ENCODE measurements around the gene EMSY.
A peak's percentile ranks its signal among the peaks of the same experiment; 100 is the strongest.

The EMSY gene

DNA sequence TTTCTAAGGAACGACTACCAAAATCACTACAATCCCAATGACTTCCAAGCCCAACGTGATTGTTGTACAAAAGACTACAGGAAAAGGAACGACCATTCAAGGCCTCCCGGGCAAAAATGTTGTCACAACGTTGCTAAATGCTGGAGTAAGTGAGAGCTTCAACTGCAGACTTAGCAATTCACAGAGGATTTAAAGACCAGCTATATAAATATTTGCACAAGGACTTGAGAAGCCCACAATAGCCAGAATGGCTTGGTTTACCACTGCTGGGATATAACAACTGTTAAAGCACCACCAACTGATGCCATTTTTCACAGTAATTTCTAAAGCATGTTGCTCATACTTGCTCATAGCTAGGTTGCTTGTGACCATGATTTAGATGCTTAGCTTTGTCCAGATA, 78.3 kb downstream of the EMSY start:
- no peak for DNase-seq

DNA sequence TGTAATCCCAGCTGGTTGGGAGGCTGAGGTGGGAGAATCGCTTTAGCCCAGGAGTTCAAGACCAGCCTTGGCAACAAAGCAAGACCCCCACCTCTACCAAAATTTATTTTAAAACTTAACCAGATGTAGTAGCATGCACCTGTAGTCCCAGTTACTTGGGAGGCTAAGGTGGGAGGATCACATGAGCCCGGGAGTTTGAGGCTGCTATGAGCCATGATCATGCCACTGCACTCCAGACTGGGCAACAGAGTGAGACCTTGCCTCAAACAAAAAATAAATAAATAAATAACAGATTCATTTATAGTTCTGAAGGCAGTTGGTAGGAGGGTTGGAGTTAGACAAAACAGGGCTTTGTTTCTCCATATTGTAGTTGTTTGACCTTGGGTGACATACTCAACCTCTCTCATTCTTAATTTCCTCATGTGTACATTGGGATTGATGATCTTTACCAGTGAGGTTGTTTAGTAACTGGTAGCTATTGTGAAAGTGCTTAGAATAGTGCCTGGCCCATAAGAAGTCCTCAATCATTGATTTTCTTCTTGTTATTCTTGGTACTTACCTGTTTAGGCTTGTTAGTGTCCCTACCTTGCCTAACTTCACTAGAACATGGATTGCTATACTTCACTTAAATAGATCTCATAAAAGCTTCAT, 79.1 kb downstream of the EMSY start:
- DNase-seq = no peak

DNA sequence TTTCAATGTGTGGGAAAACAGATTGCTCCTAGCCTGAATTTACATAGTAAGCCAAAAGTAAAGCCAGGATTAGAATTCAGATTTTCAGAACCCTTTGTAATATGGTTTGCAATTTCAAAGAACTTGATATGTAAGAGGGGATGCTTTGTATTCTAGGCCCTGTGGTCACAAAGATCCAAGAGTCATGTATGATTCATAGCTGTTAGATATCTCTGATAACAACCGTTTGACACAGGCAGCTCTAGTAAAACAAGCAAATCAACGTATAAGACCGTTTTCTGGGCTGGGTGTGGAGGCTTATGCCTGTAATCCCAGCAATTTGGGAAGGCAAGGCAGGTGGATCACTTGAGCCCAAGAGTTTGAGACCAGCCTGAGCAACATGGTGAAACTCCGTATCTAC, 79.6 kb downstream of the EMSY start:
- no peak for DNase-seq

DNA sequence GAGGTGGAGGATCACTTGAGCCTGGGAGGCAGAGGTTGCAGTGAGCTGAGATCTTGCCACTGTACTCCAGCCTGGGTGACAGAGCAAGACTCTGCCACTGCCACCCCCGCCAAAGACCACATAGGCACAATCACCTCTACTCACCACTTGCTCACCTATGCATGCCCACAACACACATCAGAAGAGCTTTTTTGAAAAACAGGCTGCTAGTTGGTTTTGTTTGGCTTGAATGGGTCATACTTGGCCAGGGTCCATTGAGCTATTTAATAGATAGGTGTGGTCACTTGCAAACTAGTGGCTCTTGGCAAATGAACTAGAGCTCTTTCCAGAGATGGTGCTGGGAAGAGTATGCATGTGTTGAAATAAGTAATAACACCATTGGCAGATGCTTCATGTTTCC, 80.1 kb downstream of the EMSY start:
- no peak for DNase-seq

DNA sequence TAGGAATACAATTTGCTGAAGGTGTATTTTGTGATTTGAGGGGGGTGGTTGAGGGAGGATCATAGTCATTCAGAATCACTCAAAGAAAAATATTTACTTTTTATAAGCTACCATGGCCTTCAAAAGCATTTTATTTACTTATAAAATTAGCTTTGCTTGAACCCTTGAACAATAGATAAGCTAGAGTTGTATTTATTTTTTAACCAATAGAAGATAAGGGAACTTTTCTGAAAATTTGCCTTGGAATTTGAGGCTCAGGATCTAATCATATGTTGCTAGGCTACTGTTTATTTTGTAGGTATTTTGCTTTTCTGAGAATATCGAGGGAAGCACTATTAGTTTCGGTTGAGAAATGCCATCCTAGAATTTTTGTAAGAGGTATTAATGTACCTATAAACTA, 82.1 kb downstream of the EMSY start:
- DNase-seq = no peak

DNA sequence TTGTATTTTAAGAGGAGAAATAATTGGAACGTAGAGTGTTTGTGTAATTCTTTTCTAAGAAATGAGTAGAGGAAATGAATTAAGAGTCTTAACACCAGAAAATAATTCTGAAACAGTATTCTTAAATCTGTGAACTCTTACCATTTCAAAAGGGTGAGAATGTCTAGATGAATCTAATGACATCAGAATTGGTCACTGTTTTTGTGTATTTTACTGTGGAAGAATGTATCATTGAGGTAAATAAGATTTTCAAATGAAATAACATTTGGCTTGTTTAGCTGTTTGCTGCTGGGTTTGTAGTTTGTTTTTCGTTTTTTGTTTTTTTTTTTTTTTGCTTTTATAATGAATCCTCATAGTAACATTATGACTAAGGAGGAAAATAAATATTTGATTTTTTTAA, 97.6 kb downstream of the EMSY start:
- no peak for DNase-seq

DNA sequence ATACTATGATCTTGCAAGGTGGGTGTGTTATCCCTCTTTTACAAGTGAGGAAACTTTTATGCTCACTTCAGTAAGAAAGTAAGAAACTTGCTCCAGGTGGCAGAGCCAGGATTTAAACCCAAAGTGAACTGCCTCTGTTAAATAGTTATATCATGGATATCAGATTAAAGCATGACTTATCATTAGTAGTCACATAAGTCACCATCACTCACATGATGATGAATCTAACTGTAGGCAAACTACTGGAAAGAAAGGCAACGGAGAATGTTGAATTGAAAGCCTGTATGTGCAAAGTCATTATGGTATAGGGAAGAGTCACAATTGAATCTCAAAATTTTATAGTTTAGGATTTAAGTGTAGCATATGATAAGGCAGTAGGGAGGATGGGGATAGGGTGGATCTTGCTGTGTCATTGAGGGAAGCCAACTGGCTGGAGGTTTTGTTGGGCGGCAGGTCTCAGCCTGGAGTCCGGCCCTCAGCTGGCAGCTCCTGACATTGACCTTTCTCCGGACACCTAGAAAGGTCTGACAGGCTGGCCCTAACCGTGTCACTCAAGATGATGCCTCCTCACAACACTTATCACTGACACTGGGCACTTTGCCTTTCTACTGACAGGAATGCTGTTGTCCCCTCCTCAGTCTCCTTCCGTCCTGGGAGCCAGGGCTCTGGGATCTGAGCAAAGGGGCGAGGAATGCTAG, 98.3 kb downstream of the EMSY start:
- no peak for DNase-seq

DNA sequence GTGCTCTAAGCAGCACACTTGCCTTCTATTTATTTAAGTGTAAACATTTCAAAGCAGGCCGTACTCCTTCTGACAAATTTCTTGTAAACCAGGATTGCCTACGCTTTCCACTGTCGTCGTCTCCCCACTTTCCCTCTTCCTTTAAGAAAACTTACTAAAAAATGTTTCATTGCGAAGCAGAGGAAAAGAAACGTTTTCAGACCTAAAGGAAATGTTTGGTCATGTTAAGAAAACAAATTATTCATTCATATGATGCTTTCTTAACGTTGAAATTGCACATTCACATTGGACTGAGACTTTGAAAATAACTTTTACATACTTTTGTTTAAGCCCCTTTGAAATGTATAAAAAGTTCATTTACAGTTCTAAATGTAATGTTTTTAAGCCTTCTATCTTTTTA, 106.0 kb downstream of the EMSY start:
- DNase-seq = no peak

DNA sequence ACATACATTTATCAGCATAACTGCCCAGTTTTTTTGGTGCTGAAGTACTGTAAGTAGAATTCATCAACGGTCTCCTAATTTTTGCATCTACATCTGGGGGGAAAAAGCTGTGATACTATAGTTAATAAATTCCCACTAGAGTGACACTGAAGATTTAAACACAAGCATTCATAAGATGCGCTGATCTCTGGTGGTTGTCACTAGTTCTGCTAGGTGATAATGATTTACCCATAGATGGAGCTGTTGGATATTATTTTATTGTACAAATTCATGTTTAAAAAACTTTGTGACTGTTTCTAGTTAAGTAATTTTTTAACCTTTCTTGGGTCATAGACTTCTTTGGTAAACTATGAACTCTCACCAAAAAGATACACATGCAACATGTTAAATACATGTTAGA, 106.6 kb downstream of the EMSY start:
- DNase-seq = no peak

DNA sequence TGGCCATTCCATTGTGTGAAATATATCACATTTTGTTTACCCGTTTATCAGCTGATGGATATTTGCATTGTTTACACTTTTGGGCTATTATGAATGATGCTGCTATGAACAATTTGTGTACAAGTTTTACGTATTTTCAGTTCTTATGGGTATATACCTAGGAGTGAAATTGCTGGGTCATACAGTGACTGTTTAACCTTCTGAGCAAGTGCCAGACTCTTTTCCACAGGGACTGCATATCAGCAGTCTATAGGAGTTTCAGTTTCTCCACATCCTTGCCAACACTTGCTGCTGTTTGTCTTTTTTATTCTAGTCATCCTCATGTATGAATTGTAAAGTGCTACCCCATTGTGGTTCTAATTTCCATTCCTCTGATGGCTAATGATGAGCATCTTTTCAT, 108.2 kb downstream of the EMSY start:
- DNase-seq = no peak

DNA sequence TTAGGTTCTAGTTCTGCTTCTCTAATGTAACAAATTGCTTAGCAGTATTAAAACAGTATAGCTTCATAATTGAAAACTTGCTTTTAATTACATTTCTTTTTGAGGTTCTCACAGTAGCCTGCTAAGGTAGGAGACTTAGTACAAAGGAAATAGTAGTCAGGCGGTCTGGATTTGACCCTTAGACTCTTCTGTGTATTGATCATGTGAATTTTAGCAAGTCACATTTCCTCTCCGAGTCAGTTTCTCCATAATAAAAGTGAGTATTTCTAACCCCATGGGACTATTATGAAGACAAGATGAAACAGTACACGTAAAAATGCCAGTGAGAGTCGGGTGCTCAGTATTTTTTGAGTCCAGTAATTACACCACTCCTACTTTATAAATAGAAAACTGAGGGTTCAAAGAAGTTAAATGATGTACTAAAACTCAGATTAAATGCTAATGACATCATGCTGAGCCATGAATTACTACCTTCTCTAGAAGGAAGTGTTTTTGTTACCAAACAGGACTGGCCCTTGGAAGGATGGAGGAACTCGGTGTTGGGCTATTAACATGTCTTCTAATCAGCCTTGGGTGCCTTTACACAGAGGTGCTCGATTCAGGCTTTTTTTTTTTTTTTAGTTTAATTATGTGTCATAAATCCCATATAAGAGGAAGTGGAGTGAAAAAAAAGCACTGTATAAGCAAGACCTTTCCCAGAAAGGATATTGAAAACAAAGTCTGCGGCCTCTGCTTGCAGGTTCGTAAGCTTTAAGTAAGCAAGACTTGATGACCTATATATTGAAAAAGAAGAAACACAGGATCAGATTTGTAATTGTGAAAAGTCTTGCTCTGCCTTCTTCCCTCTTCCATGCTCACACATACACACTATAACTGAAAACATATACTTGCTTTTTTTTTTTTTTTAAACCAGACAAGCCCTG, 109.0 kb downstream of the EMSY start:
- no peak for DNase-seq

DNA sequence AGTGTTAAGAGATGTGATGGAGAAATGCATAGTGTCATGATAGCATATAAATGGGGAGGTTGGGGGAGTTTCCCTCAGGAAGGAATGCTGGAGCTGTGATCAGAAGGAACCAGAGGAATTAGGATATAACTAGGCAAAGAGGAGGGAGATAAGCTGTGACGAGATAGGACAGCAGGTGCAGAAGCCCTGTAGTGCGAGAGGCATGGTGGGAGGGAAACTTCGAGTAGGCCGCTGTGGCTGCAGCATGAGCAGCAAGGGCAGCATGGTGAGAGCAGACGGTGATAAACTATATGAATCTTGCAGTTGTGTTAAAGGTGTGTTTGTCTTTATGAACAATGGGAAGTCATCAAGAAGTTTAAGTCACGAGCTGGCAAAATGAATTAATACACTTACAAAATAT, 109.9 kb downstream of the EMSY start:
- DNase-seq = no peak

DNA sequence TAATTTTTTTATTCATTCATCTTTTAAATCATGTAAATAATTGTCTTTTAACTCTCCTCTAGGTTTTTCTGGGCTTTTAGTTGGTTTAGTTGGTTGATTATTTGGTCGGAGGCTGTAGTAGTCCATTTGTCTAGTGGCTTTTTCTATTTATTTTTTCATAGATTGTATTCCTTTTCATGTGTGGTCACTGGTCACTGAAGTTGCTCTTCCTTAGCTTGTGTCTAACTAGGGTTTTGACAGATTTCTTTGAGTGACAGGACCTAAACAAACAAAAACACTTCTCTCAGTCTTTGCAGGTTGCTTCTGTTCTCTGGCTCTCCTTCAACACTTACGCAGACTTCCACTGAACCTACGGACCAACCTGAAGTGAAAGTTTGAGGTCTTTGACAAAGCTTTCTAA, 112.6 kb downstream of the EMSY start:
- no peak for DNase-seq

DNA sequence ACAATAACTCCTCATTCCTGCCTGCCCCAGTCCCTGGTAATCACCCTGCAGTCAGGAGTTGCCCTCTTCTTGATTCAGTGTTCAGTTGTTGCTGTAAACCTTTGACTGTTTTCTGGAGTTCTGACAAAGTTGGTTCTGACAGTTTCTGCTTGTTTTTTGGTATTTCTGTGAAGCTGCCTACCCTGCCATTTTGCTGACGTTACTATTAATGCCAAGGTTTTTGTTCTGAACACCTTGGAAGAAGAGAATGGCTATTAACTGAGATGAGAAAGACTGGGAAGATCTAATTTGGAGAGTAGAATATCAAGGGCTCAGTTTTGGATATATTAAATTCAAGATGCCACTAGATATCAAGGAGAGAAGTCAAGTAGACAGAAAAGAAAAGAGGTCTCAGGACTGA, 113.7 kb downstream of the EMSY start:
- no peak for DNase-seq

DNA sequence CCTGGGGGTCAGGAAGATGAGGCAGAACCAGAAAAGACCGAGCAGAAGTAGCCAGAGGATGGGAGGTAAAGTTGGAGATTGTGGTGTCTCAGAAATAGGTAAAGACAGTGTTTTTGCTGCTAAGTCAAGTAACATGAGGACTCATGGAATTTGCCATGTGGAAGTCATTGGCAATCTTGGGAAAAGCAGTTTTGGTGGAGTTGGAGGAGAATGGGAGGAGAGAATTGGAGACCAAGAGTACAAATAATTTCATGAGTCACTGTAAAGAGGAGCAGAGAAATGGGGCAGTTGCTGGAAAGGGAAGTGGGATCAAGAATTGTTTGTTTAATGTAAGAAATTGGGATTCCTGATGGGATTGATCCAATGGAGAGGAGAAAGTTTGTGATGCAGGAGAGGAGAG, 114.1 kb downstream of the EMSY start:
- DNase-seq = no peak

DNA sequence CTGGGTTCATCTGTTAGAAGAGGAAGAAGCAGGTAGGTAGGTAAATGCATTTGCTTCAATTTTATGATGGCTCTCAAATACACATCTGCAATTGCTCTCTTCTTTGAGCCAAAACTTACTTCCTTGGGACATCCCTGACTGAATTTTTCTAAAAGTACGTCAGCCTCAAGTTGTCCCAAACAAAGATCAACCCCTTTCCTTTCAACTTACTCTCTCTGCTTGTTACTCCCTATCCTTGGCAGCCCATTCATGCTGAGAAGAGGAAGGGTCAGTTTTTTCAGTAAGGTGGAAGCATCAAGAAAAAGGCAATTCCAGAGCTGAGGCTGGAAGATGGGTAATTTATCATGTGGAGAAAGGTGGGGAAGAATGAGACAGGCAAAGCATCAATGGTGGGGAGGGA, 114.5 kb downstream of the EMSY start:
- no peak for DNase-seq

DNA sequence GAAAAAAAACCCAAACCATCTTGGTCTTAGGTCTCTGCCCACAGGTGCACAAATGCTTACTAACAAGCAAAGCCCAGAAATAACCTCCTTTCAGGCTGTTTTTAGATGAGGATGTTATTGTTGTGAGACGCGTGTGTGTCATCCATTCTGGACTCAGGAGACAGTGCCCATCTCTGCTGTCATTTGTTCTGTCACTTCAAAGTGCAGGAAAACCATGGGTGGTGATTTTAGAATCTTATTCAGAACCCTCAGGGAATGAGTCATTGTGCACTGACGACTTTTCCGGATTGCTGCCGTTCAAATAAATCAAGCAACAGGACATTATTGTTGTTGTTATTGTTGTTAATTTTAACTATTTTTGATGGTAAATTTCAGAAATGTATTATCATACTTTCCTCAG, 115.4 kb downstream of the EMSY start:
- DNase-seq = peak; percentile 44

DNA sequence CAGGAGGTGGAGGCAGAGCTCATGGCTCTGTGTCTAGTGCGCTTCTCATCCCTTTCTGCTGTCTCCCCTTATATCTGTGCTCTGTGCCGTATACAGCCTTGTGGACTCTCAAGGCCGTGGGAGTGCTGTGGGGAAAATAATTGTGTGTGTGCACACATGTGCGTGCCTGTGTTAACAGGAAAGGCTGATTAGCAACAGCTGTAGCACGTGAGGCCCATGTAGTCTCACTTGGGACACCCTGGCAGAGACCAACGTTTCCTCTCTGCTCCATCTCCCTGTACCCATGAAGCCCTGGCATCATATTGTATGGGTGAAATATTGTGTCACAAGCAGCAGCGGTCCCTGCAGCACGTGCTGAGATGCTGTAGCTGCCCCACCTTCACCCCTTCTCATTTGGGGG, 116.4 kb downstream of the EMSY start:
- DNase-seq = no peak

DNA sequence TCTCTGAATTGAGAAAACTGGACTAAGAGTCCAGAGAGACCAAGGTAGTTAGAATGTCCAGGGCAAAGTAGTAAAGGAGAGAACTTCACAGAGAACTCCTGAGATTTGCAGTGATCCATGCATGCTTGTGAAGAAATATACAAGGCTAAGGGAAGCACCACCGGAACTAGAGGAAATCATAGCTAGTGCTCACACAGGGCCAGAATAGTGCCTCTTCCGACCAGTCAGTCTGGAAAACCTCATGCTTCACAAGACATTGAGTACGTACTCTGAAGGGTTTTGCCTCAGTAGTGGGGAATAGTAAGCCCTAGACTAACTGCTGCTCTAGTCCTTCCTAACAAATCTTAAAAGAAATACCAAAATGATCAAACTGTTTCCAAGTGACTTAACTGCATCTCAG, 117.7 kb downstream of the EMSY start:
- DNase-seq = no peak

DNA sequence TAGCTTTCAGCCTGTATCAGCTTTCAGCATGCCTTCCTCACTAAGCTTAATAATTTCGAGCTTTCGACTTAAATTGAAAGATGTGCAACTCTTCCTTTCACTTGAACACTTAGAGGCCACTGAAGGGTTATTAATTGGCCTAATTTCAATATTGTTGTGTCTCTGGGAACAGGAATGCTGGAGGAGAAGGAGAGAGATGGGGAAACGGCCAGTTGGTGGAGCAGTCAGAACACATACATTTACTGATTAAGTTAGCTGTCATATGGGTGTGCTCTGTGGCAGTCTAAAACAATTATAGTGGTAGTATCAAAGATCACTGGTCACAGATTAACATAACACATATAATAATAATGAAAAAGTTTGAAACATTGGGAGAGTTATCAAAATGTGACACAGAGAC, 119.5 kb downstream of the EMSY start:
- no peak for DNase-seq

DNA sequence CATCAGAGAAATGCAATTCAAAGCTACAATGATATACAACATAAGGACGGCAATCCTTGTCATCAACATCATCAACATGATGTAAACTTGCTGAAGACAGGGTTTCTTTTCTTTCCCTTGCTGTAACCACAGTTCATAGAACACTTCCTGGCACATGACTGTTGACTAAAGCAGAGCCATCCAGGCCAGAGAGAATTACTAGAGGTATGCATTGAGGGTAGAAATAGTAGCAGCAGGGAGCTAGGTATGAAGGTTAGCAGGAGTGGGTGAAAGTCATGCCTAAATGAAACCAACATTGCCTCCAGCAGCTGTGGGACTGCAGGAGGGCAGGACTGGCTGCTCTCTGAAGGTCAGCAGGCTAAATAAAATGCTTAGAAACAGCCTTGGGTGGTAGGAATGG, 122.0 kb downstream of the EMSY start:
- DNase-seq = no peak

DNA sequence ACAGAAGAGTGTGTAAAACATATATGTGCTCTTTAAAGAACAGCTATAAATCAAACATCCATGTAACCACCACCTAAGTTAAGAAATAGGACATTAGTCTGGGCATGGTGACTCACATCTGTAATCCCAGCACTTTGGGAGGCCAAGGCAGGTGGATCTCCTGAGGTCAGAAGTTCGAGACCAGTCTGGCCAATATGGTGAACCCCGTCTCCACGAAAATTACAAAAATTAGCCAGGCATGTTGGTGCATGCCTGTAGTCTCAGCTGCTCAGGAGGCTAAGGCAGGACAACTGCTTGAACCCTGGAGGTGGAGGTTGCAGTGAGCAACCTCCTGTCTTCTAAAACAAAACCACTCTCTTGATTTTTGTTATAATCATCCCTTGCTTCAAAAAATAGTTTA, 122.4 kb downstream of the EMSY start:
- DNase-seq = no peak

DNA sequence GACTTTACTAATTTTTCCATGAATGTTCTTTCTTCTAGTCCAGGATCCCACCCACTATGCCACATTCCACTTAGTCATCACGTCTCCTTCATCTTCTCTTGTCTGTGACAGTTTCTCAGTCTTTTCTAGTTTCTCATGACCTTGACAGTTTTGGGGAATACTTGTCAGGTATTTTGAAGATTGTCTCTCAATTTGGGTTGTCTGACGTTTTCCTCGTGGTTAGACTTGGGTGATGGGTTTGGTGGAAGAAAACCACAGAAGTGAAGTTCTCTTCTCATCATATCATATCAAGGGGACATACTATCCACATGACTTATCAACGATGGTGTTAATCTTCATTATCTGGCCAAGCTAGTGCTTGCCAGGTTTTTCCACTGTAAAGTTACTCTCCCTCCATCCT, 123.3 kb downstream of the EMSY start:
- DNase-seq = no peak

DNA sequence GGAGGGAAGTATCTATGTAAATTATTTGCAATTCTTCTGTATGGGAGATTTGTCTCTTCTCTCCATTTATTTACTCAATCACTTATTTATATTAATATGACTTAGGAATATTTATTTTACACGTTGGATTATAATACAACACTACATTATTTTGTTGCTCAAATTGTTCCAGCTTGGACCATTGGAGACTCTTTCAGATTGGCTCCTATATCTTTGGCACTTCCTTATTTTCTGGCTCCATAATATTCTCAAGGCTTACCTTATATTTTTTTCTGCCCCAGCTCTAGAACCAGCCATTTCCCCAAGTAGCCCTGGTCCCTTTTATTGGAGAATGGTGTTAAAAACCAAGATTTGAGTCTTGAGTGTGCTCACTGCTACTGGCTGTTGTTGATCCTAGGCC, 123.8 kb downstream of the EMSY start:
- no peak for DNase-seq
